Ishikawa (cell line): ENCODE data around the gene RAB28.

Experiments
- CEBPB ChIP-seq: IDR thresholded peaks from 2 replicates; pipeline ENCODE4 v1.6.1; 2012
- CREB1 ChIP-seq: IDR thresholded peaks from 2 replicates; pipeline ENCODE4 v1.6.1; 2012; ENCODE audit warnings: low read depth
- EP300 ChIP-seq: IDR thresholded peaks from 2 replicates; pipeline ENCODE4 v1.6.1; 2012; ENCODE audit warnings: borderline replicate concordance
- MAX ChIP-seq: IDR thresholded peaks from 2 replicates; pipeline ENCODE4 v1.6.1; 2012
- NFIC ChIP-seq: IDR thresholded peaks from 2 replicates; pipeline ENCODE4 v1.6.1; 2012
- RAD21 ChIP-seq: IDR thresholded peaks from 2 replicates; pipeline ENCODE4 v1.6.1; 2012; ENCODE audit warnings: low read depth
- REST ChIP-seq: IDR thresholded peaks from 2 replicates; pipeline ENCODE4 v1.6.1; 2012; ENCODE audit warnings: low read depth, mild to moderate bottlenecking
- TAF1 ChIP-seq: IDR thresholded peaks from 2 replicates; pipeline ENCODE4 v1.6.1; 2012; ENCODE audit warnings: low read depth, mild to moderate bottlenecking
- USF1 ChIP-seq: IDR thresholded peaks from 2 replicates; pipeline ENCODE4 v1.6.1; 2012
- YY1 ChIP-seq: IDR thresholded peaks from 2 replicates; pipeline ENCODE4 v1.6.1; 2012; ENCODE audit warnings: low read depth

GRCh38 chr4:13340672-13341071 is 143.5 kb downstream of the RAB28 start:
- TF ChIP-seq REST: no peak
- no peak for TF ChIP-seq EP300
- TF ChIP-seq RAD21: no peak
- TF ChIP-seq NFIC: no peak
- no peak for TF ChIP-seq CEBPB
- TF ChIP-seq MAX: no peak
- no peak for TF ChIP-seq USF1
- TF ChIP-seq YY1: no peak
- no peak for TF ChIP-seq TAF1
- TF ChIP-seq CREB1: no peak
